H1 (cell line): Measurements from ENCODE around the gene FOXK1. TPM values are rescaled to one million over a fixed set of nuclear protein-coding genes. Genes with fewer than 3 reads are reported as not detected.

Experiments
- CBX8 ChIP-seq: fragments of 300-800, 300-1000 bp; sonication (generic); IDR thresholded peaks from 2 replicates; pipeline ENCODE4 v1.7.1; 2016; ENCODE audit warnings: low read depth, low read length, borderline replicate concordance
- CHD1 ChIP-seq: IDR thresholded peaks from 2 replicates; pipeline ENCODE4 v1.6.1; 2012; ENCODE audit warnings: low read depth, low read length, improper control_type of control experiment
- CTCF ChIP-seq, 3 experiments: IDR thresholded peaks; 1 replicate in 2 of 3; 2 replicates in 1 of 3; pipeline versions ENCODE4 v1.5.1 to v1.6.1; 2011; ENCODE audit warnings: low read length in 3 of 3, mild to moderate bottlenecking in 3 of 3, inconsistent platforms in 2 of 3, low read depth in 1 of 3, moderate library complexity in 1 of 3; ENCODE audit not compliant: insufficient read depth in 1 of 3; ENCODE audit errors: control extremely low read depth in 1 of 3
- E2F6 ChIP-seq: IDR thresholded peaks from 2 replicates; pipeline ENCODE4 v1.6.1; 2012; ENCODE audit warnings: inconsistent platforms
- EP300 ChIP-seq, 2 experiments: IDR thresholded peaks; 1 replicate in 1 of 2; 2 replicates in 1 of 2; pipeline ENCODE4 v1.6.1; 2011 to 2012; ENCODE audit warnings: low read depth in 2 of 2, low read length in 2 of 2, mild to moderate bottlenecking in 2 of 2, borderline replicate concordance in 1 of 2, inconsistent platforms in 1 of 2, moderate library complexity in 1 of 2
- HDAC2 ChIP-seq, 2 experiments: fragments of 300-600 bp in 1 of 2; sonication (generic) in 1 of 2; IDR thresholded peaks; 2 replicates each; pipeline ENCODE4 v1.6.1; 2011 to 2012; ENCODE audit warnings: low read depth in 2 of 2, low read length in 2 of 2, mild to moderate bottlenecking in 2 of 2, moderate library complexity in 2 of 2, borderline replicate concordance in 1 of 2, inconsistent platforms in 1 of 2
- JUND ChIP-seq: IDR thresholded peaks from 2 replicates; pipeline ENCODE4 v1.6.1; 2011; ENCODE audit warnings: mild to moderate bottlenecking, improper control_type of control experiment, low read length
- KDM1A ChIP-seq: fragments of 200-600, 300-600 bp; sonication (generic); IDR thresholded peaks from 2 replicates; pipeline ENCODE4 v1.7.1; 2016; ENCODE audit warnings: mild to moderate bottlenecking, low read length, borderline replicate concordance
- KDM4A ChIP-seq: IDR thresholded peaks from one replicate; pipeline ENCODE4 v1.7.1; 2012; ENCODE audit warnings: low read depth, mild to moderate bottlenecking, moderate library complexity, low read length, inconsistent platforms; ENCODE audit not compliant: severe bottlenecking
- NRF1 ChIP-seq: IDR thresholded peaks from 2 replicates; pipeline ENCODE4 v1.6.1; 2011; ENCODE audit warnings: mild to moderate bottlenecking, low read depth, low read length, improper control_type of control experiment
- POLR2A ChIP-seq, 2 experiments: IDR thresholded peaks; 1 replicate in 1 of 2; 2 replicates in 1 of 2; pipeline ENCODE4 v1.6.1; 2011; ENCODE audit warnings: low read depth in 2 of 2, low read length in 2 of 2, mild to moderate bottlenecking in 2 of 2; ENCODE audit errors: control extremely low read depth in 1 of 2
- POLR2AphosphoS5 ChIP-seq: IDR thresholded peaks from 2 replicates; pipeline ENCODE4 v1.6.1; 2011; ENCODE audit warnings: low read depth, low read length
- POU5F1 ChIP-seq: IDR thresholded peaks from 2 replicates; pipeline ENCODE4 v1.6.1; 2011; ENCODE audit warnings: low read depth, mild to moderate bottlenecking, low read length, moderate library complexity
- RAD21 ChIP-seq, 2 experiments: IDR thresholded peaks in 1 of 2; conservative IDR thresholded peaks in 1 of 2; 2 replicates each; pipeline ENCODE4 v1.6.1; 2011; ENCODE audit warnings: low read depth in 2 of 2, low read length in 2 of 2, improper control_type of control experiment in 1 of 2, inconsistent platforms in 1 of 2, mild to moderate bottlenecking in 1 of 2, moderate library complexity in 1 of 2
- RFX5 ChIP-seq: IDR thresholded peaks from 2 replicates; pipeline ENCODE4 v1.6.1; 2011; ENCODE audit warnings: low read depth, low read length, improper control_type of control experiment, borderline replicate concordance
- SP1 ChIP-seq: IDR thresholded peaks from 2 replicates; pipeline ENCODE4 v1.6.1; 2011; ENCODE audit warnings: low read depth, low read length
- SUZ12 ChIP-seq: fragments of 200-600 bp; sonication (generic); IDR thresholded peaks from 2 replicates; pipeline ENCODE4 v1.6.1; 2012; ENCODE audit warnings: mild to moderate bottlenecking, inconsistent platforms, low read length, moderate library complexity, mixed read lengths
- TEAD4 ChIP-seq: IDR thresholded peaks from 2 replicates; pipeline ENCODE4 v1.6.1; 2012; ENCODE audit warnings: low read depth, low read length, inconsistent platforms, mixed read lengths
- USF2 ChIP-seq: IDR thresholded peaks from 2 replicates; pipeline ENCODE4 v1.6.1; 2011; ENCODE audit warnings: low read length, improper control_type of control experiment
- polyA plus RNA-seq, 7 experiments: library from polyadenylated mRNA; depleted of rRNA in 3 of 7; stranded (reverse) in 5 of 7; unstranded in 2 of 7; fragments of >200 nt in 5 of 7; fragments of 200-250 nt in 2 of 7; gene quantifications; 1 replicate in 5 of 7; 2 replicates in 1 of 7; 4 replicates in 1 of 7; pipeline versions ENCODE4 v1.2.1 to v1.2.3, GENCODE V29; 2011 to 2013; ENCODE audit warnings: missing spikeins in 2 of 7, mixed read lengths in 2 of 7
- total RNA-seq: library from RNA; stranded (reverse); fragmentation: NEBNext Ultra II Directional; extraction: Animal tissue kit (Norgen Biotek cat#: 25700); gene quantifications from 2 replicates; pipeline ENCODE4 v1.2.1, GENCODE V29; 2021

FOXK1 gene
- total and polyA plus RNA-seq, 2 of the 8 experiments (the other 6 are each of a cell fraction or from before 2014, with no cell fraction given) = 2.0 to 8.5 TPM

GRCh38 chr7:4681886-4682620, at the start of gene FOXK1 (continued):
- TF ChIP-seq E2F6 = peak; percentile 96
- no peak for TF ChIP-seq KDM1A
- no peak for TF ChIP-seq NRF1
- TF ChIP-seq KDM4A = peak; percentile 55
- TF ChIP-seq SUZ12 = no peak
- no peak for TF ChIP-seq CTCF (IDR thresholded peaks at IDR 0.05; ENCODE audit: control extremely low read depth in 1 of 3, insufficient read depth in 1 of 3, low read depth in 1 of 3, low read length in 3 of 3)
- TF ChIP-seq SP1 = no peak
- TF ChIP-seq CBX8 = no peak
- no peak for TF ChIP-seq CHD1
- no peak for TF ChIP-seq RFX5
- no peak; a peak in 1 of 4 replicates for TF ChIP-seq RAD21 (IDR thresholded peaks at IDR 0.05 in 1 of 2, conservative IDR thresholded peaks at IDR 0.05 in 1 of 2; ENCODE audit: low read depth in 2 of 2, low read length in 2 of 2)
- TF ChIP-seq HDAC2 (IDR thresholded peaks at IDR 0.05; ENCODE audit: borderline replicate concordance in 1 of 2, low read depth in 2 of 2, low read length in 2 of 2) = no peak
- TF ChIP-seq USF2 = 0 out of 2 replicates have a peak, but pooled peaks have one; percentile 37
- no peak for TF ChIP-seq POLR2AphosphoS5
- TF ChIP-seq JUND = no peak
- no peak for TF ChIP-seq POLR2A (IDR thresholded peaks at IDR 0.05; ENCODE audit: control extremely low read depth in 1 of 2, low read depth in 2 of 2, low read length in 2 of 2)
- no peak for TF ChIP-seq TEAD4
- TF ChIP-seq EP300 (IDR thresholded peaks at IDR 0.05; ENCODE audit: borderline replicate concordance in 1 of 2, low read depth in 2 of 2, low read length in 2 of 2) = no peak
- no peak for TF ChIP-seq POU5F1
